HEK293T (cell line): ENCODE measurements around the gene LSMEM2.

ENCODE experiments used
- BHLHE40 ChIP-seq: fragments of 450-650 bp; IDR thresholded peaks from 2 replicates; pipeline ENCODE4 v1.6.1; 2016; ENCODE audit warnings: mild to moderate bottlenecking, moderate library complexity, borderline replicate concordance
- ELF4 ChIP-seq: fragments of 450-650 bp; IDR thresholded peaks from 2 replicates; pipeline ENCODE4 v1.6.1; 2017; ENCODE audit warnings: antibody characterized with exemption
- FOXM1 ChIP-seq: fragments of 450-650 bp; IDR thresholded peaks from 2 replicates; pipeline ENCODE4 v1.6.1; 2017; ENCODE audit warnings: mild to moderate bottlenecking, borderline replicate concordance
- L3MBTL2 ChIP-seq: fragments of 450-650 bp; conservative IDR thresholded peaks from 2 replicates; pipeline ENCODE4 v1.6.1; 2016; ENCODE audit warnings: mild to moderate bottlenecking
- PKNOX1 ChIP-seq: fragments of 450-650 bp; IDR thresholded peaks from 2 replicates; pipeline ENCODE4 v1.6.1; 2016
- SP1 ChIP-seq: fragments of 450-650 bp; IDR thresholded peaks from 2 replicates; pipeline ENCODE4 v1.6.1; 2017
- SUZ12 ChIP-seq: fragments of 450-650 bp; IDR thresholded peaks from 2 replicates; pipeline ENCODE4 v1.6.1; 2016; ENCODE audit warnings: mild to moderate bottlenecking
- TARDBP ChIP-seq: fragments of 450-650 bp; IDR thresholded peaks from 2 replicates; pipeline ENCODE4 v1.6.1; 2016

GRCh38 chr3:50276762-50277101 is 2.2 kb upstream of the LSMEM2 start:
- no peak for TF ChIP-seq ELF4
- no peak for TF ChIP-seq SP1
- TF ChIP-seq FOXM1: no peak
- TF ChIP-seq L3MBTL2: no peak
- no peak for TF ChIP-seq BHLHE40
- TF ChIP-seq TARDBP: no peak
- TF ChIP-seq PKNOX1: no peak
- TF ChIP-seq SUZ12: no peak
